Activated CD8-positive, alpha-beta T cell treated with anti-CD3 and anti-CD28 coated beads for 36 hours (primary cell): ENCODE measurements around the gene BIRC6. TPM values are rescaled to one million over a fixed set of nuclear protein-coding genes. Genes with fewer than 3 reads are reported as not detected.
"Not testable (repeated sequence)": the region's sequence is repeated elsewhere in the genome, so short reads cannot be mapped to it uniquely, and the experiment has no call there.

Experiments used
- ATAC-seq: fragments of 200-7000 bp; cut with Tn5 transposase; one replicate; pipeline ENCODE4 v1.10.0; 2021; ENCODE audit warnings: mild to moderate bottlenecking, moderate library complexity
- CTCF ChIA-PET: fragments of 350-600 bp; sonication (Branson Sonifier 250); formaldehyde crosslinking; loops from one replicate; lab custom pipeline; 2021; ENCODE audit warnings: antibody characterized with exemption; lab: Charles Lee
- POLR2A ChIA-PET: fragments of 350-600 bp; sonication (Branson Sonifier 250); formaldehyde crosslinking; loops from one replicate; lab custom pipeline; 2021; ENCODE audit warnings: antibody characterized with exemption; lab: Charles Lee
- DNase-seq: peaks from one replicate; pipeline ENCODE4 v3.0.0-alpha.2; 2020
- H3K27ac Mint-ChIP-seq: one replicate; pipeline ENCODE4 v1.8.0; 2021; ENCODE audit warnings: mild to moderate bottlenecking, mixed read lengths
- H3K27me3 Mint-ChIP-seq: one replicate; pipeline ENCODE4 v1.8.0; 2021; ENCODE audit warnings: mixed read lengths
- H3K36me3 Mint-ChIP-seq: one replicate; pipeline ENCODE4 v1.8.0; 2021; ENCODE audit warnings: low read depth, mixed read lengths
- H3K4me1 Mint-ChIP-seq: one replicate; pipeline ENCODE4 v1.8.0; 2021; ENCODE audit warnings: low read depth, mixed read lengths
- H3K4me3 Mint-ChIP-seq: one replicate; pipeline ENCODE4 v1.8.0; 2021; ENCODE audit warnings: mild to moderate bottlenecking, moderate library complexity, mixed read lengths
- H3K9me3 Mint-ChIP-seq: one replicate; pipeline ENCODE4 v1.8.0; 2021; ENCODE audit warnings: mixed read lengths
- CTCF ChIP-seq: fragments of 200-600 bp; IDR thresholded peaks from one replicate; pipeline ENCODE4 v1.8.0; 2022; ENCODE audit warnings: antibody characterized with exemption, mild to moderate bottlenecking
- intact Hi-C: fragments of 100-400 bp; cut with micrococcal nuclease; formaldehyde crosslinking; loops from one replicate; pipeline ENCODE4 v1.10.0; 2022
- total RNA-seq, 2 experiments: library from RNA; stranded (reverse); gene quantifications; one replicate each; pipeline ENCODE4 v1.2.3, GENCODE V29; 2021

The BIRC6 gene
- total RNA-seq, 2 experiments from 2014 or later = 68.8 to 69.6 TPM

GRCh38 chr2:32360416-32360815 is 3.6 kb downstream of the BIRC6 start:
- Mint-ChIP-seq H3K27ac (peak overlapping the region; percentile 19), H3K27me3 (no peaks in the 10 kb centered on the region), H3K4me1 (peaks cover 53% of the 10 kb centered on the region), H3K4me3 (no peak overlapping the region), H3K9me3 (peaks cover 4% of the 10 kb centered on the region), H3K36me3 (peaks cover 40% of the 10 kb centered on the region)
- CTCF ChIA-PET = no interaction called here
- ATAC-seq (no peak), DNase-seq (no peak)
- POLR2A ChIA-PET = interaction anchor here (0.5 kb wide), 1 partner anchor 27 kb away, joined by 3 read pairs; no protein-coding TSS in a partner anchor
- intact Hi-C loops = no loop called here
- TF ChIP-seq CTCF = no peak

- CTCF ChIA-PET = interaction anchor here (0.7 kb wide), 1 partner anchor 12 kb away, joined by 3 read pairs; no protein-coding TSS in a partner anchor
- peaks cover 41% of the 10 kb centered on the region for H3K36me3 Mint-ChIP-seq
- H3K4me1 Mint-ChIP-seq = peaks cover 67% of the 10 kb centered on the region
- intact Hi-C loops, ATAC-seq, H3K4me3 Mint-ChIP-seq, POLR2A ChIA-PET, H3K27me3 Mint-ChIP-seq, DNase-seq, H3K9me3 Mint-ChIP-seq, H3K27ac Mint-ChIP-seq: not testable (repeated sequence)
Measured at GRCh38 chr2:32362997-32363396, 6.2 kb downstream of the BIRC6 start.

DNA sequence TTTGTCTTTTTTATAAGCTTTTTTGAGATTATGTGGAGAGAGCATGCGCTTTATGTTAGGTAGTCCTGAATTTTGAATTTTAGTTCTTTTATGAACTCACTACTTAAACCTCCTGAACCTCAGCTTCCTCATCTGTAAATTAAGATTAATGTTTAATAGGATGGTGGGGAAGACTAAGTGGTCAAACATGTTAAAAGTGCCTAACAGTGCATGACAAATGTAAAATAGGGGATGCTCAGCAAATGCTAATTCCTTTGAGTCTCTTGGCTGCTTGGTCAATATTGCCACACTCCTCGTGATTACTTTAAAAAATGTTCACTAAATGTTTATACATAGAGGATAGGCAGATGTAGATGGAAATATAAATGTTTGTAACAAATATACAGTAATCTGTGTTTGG is 6.8 kb downstream of the BIRC6 start:
- peaks cover 35% of the 10 kb centered on the region for H3K36me3 Mint-ChIP-seq
- intact Hi-C loops = no loop called here
- peaks cover 4% of the 10 kb centered on the region for H3K9me3 Mint-ChIP-seq
- CTCF ChIA-PET = no interaction called here
- POLR2A ChIA-PET = interaction anchor here (0.7 kb wide), 1 partner anchor 32 kb away, joined by 3 read pairs; no protein-coding TSS in a partner anchor
- ATAC-seq = no peak
- peaks cover 64% of the 10 kb centered on the region for H3K4me1 Mint-ChIP-seq
- DNase-seq = no peak
- no peak for TF ChIP-seq CTCF
- no peaks in the 10 kb centered on the region for H3K27me3 Mint-ChIP-seq
- H3K4me3 Mint-ChIP-seq = no peak overlapping the region
- peak overlapping the region; percentile 30 for H3K27ac Mint-ChIP-seq

DNA sequence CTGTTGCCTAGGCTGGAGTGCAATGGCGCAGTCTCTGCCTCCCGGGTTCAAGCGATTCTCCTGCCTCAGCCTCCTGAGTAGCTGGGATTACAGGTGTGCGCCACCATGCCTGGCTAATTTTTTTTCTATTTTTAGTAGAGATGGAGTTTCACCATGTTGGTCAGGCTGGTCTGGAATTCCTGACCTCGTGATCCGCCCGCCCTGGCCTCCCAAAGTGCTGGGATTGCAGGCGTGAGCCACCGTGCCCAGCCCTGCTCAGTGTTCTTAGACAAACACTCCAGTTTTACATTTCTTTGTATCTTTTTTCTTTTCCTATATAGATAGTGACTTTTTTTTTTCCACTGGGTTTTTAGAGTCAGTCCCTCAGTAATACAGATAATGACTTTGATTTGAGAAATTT is 7.5 kb downstream of the BIRC6 start:
- CTCF ChIA-PET, POLR2A ChIA-PET: not testable (repeated sequence)

DNA sequence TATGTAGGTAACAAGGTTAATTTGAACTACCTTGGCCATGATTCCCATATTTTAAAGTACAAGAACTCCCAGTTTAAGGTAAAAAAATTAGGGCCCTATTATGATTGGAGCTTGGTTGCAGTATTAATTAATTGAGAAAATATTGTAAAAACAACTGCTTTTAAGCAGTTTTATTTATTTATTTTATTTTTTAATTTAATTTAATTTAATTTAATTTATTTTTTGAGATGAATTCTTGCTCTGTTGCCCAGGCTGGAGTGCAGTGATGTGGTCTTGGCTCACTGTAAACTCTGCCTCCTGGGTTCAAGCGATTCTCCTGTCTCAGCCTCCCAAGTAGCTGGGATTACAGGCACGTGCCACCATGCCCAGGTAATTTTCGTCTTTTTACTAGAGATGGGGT is 8.9 kb downstream of the BIRC6 start:
- H3K27me3 Mint-ChIP-seq, ATAC-seq, DNase-seq, POLR2A ChIA-PET, H3K27ac Mint-ChIP-seq, H3K9me3 Mint-ChIP-seq, intact Hi-C loops, H3K4me3 Mint-ChIP-seq: not testable (repeated sequence)
- CTCF ChIA-PET = interaction anchor here (1.4 kb wide), 1 partner anchor 14 kb away, joined by 3 read pairs; no protein-coding TSS in a partner anchor
- peaks cover 60% of the 10 kb centered on the region for H3K4me1 Mint-ChIP-seq
- H3K36me3 Mint-ChIP-seq = peaks cover 25% of the 10 kb centered on the region

More for the DNA sequence above, 7.5 kb downstream of the BIRC6 start:
- Mint-ChIP-seq H3K36me3 (peaks cover 29% of the 10 kb centered on the region), H3K4me1 (peaks cover 64% of the 10 kb centered on the region)
- DNase-seq, H3K9me3 Mint-ChIP-seq, intact Hi-C loops, H3K27me3 Mint-ChIP-seq, H3K27ac Mint-ChIP-seq, ATAC-seq, H3K4me3 Mint-ChIP-seq: not testable (repeated sequence)

- POLR2A ChIA-PET = no interaction called here
Measured at GRCh38 chr2:32366595-32366994, 9.8 kb downstream of the BIRC6 start.

More at GRCh38 chr2:32366595-32366994, 9.8 kb downstream of the BIRC6 start:
- DNase-seq (no peak), ATAC-seq (no peak)
- no peak overlapping the region for H3K4me3 Mint-ChIP-seq
- intact Hi-C loops = no loop called here
- peaks cover 22% of the 10 kb centered on the region for H3K36me3 Mint-ChIP-seq
- H3K27me3 Mint-ChIP-seq = no peaks in the 10 kb centered on the region
- H3K27ac Mint-ChIP-seq = no peak overlapping the region
- peaks cover 56% of the 10 kb centered on the region for H3K4me1 Mint-ChIP-seq
- CTCF ChIA-PET = no interaction called here
- H3K9me3 Mint-ChIP-seq = peaks cover 3% of the 10 kb centered on the region
- no peak for TF ChIP-seq CTCF
